Measurements from ENCODE around the gene FIGNL1. TPM values are rescaled to one million over a fixed set of nuclear protein-coding genes. Genes with fewer than 3 reads are reported as not detected.

The FIGNL1 gene
- total RNA-seq, 1 experiment from 2014 or later: 25.7 TPM

- Histone ChIP-seq H3K4me3 (no peak overlapping the region), H2AFZ (no peak overlapping the region), H3K9me3 (ENCODE audit: insufficient read depth, low read depth) (no peaks in the 10 kb centered on the region), H3K36me3 (ENCODE audit: low read depth) (no peaks in the 10 kb centered on the region), H3K27me3 (ENCODE audit: insufficient read depth, low read depth) (peaks cover 17% of the 10 kb centered on the region; the same call in 1 of the 2 replicates), H3K79me2 (ENCODE audit: low read depth) (no peaks in the 10 kb centered on the region), H3K9me2 (ENCODE audit: insufficient read depth) (no peaks in the 10 kb centered on the region), H3K4me1 (replicated peaks; ENCODE audit: insufficient read depth) (no peaks in the 10 kb centered on the region), H3F3A (ENCODE audit: insufficient read depth, low read depth) (no peaks in the 10 kb centered on the region), H3K27ac (no peak overlapping the region), H4K20me1 (ENCODE audit: insufficient read depth) (no peaks in the 10 kb centered on the region), H3K4me2 (no peak overlapping the region)
- intact Hi-C loops (cut with micrococcal nuclease; ENCODE audit: unreplicated experiment): loop anchor here (1.0 kb wide), 1 partner anchor 213 kb away; no protein-coding TSS in a partner anchor
- TF ChIP-seq EZH2 (IDR thresholded peaks at IDR 0.05; ENCODE audit: low read depth) (no peak), CTCF (conservative IDR thresholded peaks at IDR 0.05) (peak; percentile 94)
- ChIA-PET POLR2A (ENCODE audit: unreplicated experiment) (no interaction called here), CTCF (interaction anchor here (0.6 to 0.8 kb wide), 3 partner anchors 213 to 845 kb away, joined by 3 to 4 read pairs (median 3); no protein-coding TSS in a partner anchor)
- peak; percentile 63 to 71 for DNase-seq
- no TSS peak for BruUV-seq (replicated peaks)
These were observed 32.0 kb downstream of the FIGNL1 start for GRCh38 chr7:50418086-50418515.

DNA sequence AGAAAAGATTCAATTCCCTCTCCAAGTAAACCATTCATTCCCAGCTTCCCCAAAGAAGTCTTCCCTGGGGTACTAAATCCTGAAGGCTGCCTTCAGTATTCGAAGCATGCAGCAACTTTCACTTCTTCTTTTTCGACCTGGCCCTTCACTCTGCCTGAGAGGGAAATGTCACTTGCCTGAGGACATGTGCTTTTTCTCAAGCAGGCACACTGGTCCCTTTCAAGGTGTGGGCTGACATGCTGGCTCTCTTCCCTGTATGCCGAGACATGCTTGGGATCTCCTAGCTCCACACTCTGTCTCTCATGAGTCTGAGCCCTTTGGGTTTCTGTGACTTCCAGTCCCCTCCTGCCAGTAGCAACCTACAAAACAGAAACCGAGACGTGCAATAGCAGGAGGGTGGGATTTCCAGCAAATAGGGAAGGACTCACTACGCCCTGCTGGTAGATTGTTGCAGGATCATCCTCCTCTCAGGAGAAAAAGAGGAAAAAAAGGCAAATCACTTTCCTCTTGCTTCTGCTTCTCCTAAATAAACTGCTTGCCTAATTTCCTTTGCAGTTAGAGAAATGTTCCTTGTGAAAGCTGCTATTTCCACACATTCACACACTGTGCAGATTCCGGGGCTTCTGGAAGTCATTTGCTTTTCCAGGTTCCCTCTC, 33.5 kb downstream of the FIGNL1 start:
- H3F3A ChIP-seq (ENCODE audit: insufficient read depth, low read depth): no peaks in the 10 kb centered on the region
- no peak overlapping the region for H3K4me2 ChIP-seq
- no peaks in the 10 kb centered on the region for H3K9me2 ChIP-seq (ENCODE audit: insufficient read depth)
- H3K4me1 ChIP-seq (replicated peaks; ENCODE audit: insufficient read depth): no peaks in the 10 kb centered on the region
- no peak for DNase-seq
- no peaks in the 10 kb centered on the region for H3K36me3 ChIP-seq (ENCODE audit: low read depth)
- peaks cover 28% of the 10 kb centered on the region; the same call in 1 of the 2 replicates for H3K27me3 ChIP-seq (ENCODE audit: insufficient read depth, low read depth)
- no peaks in the 10 kb centered on the region for H3K9me3 ChIP-seq (ENCODE audit: insufficient read depth, low read depth)
- no peak overlapping the region for H2AFZ ChIP-seq
- POLR2A ChIA-PET (ENCODE audit: unreplicated experiment): interaction anchor here (0.6 kb wide), 1 partner anchor 150 kb away, joined by 4 read pairs; no protein-coding TSS in a partner anchor
- intact Hi-C loops (cut with micrococcal nuclease; ENCODE audit: unreplicated experiment): no loop called here
- BruUV-seq (replicated peaks): no TSS peak
- no peaks in the 10 kb centered on the region for H3K79me2 ChIP-seq (ENCODE audit: low read depth)
- H3K27ac ChIP-seq: no peak overlapping the region
- H3K4me3 ChIP-seq: no peak overlapping the region
- H4K20me1 ChIP-seq (ENCODE audit: insufficient read depth): no peaks in the 10 kb centered on the region
- CTCF ChIA-PET: no interaction called here
- no peak for TF ChIP-seq EZH2 (IDR thresholded peaks at IDR 0.05; ENCODE audit: low read depth)
- TF ChIP-seq CTCF (conservative IDR thresholded peaks at IDR 0.05): no peak

DNA sequence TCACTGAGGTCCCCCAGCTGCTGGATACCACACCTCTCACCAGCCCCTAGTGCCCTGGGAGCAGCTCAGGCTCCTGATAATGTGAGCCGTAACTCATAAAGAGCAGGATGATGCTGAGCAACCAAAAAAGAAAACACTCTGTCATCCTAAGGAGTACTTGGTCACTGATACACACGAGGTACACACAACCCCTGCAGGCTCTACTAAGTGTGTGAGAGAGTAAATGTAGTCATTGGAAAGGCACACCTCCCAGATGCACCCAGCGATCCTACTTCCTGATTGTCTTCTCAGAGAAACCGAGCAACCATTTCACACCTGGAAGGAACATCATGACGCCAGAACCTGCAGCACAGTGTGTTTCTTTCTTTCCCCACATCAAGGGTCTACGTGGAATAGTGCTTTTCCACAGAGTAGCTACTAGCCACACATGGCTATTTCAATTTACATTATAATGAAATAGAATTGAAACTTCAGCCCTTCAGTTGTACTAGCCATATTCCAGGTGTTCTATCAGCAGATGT, 34.2 kb downstream of the FIGNL1 start:
- Histone ChIP-seq H3F3A (ENCODE audit: insufficient read depth, low read depth) (no peaks in the 10 kb centered on the region), H3K27ac (no peak overlapping the region), H3K9me3 (ENCODE audit: insufficient read depth, low read depth) (no peaks in the 10 kb centered on the region), H3K79me2 (ENCODE audit: low read depth) (no peaks in the 10 kb centered on the region), H3K4me1 (replicated peaks; ENCODE audit: insufficient read depth) (no peaks in the 10 kb centered on the region), H2AFZ (no peak overlapping the region), H3K4me3 (no peak overlapping the region), H3K27me3 (ENCODE audit: insufficient read depth, low read depth) (peaks cover 36% of the 10 kb centered on the region), H3K4me2 (no peak overlapping the region), H3K36me3 (ENCODE audit: low read depth) (no peaks in the 10 kb centered on the region), H4K20me1 (ENCODE audit: insufficient read depth) (no peaks in the 10 kb centered on the region), H3K9me2 (ENCODE audit: insufficient read depth) (no peaks in the 10 kb centered on the region)
- POLR2A ChIA-PET (ENCODE audit: unreplicated experiment): no interaction called here
- DNase-seq: no peak
- CTCF ChIA-PET: no interaction called here
- TF ChIP-seq EZH2 (IDR thresholded peaks at IDR 0.05; ENCODE audit: low read depth): no peak
- TF ChIP-seq CTCF (conservative IDR thresholded peaks at IDR 0.05): no peak
- intact Hi-C loops (cut with micrococcal nuclease; ENCODE audit: unreplicated experiment): no loop called here
- BruUV-seq (replicated peaks): no TSS peak

All from PC-9 (cell line).